Activated CD8-positive, alpha-beta T cell treated with anti-CD3 and anti-CD28 coated beads for 36 hours (primary cell): ENCODE data around the gene UBE3B. TPM values are rescaled to one million over a fixed set of nuclear protein-coding genes. Genes with fewer than 3 reads are reported as not detected.

Experiments used
- ATAC-seq: fragments of 200-7000 bp; cut with Tn5 transposase; one replicate; pipeline ENCODE4 v1.10.0; 2021; ENCODE audit warnings: mild to moderate bottlenecking, moderate library complexity
- CTCF ChIA-PET: fragments of 350-600 bp; sonication (Branson Sonifier 250); formaldehyde crosslinking; loops from one replicate; lab custom pipeline; 2021; ENCODE audit warnings: antibody characterized with exemption; lab: Charles Lee
- POLR2A ChIA-PET: fragments of 350-600 bp; sonication (Branson Sonifier 250); formaldehyde crosslinking; loops from one replicate; lab custom pipeline; 2021; ENCODE audit warnings: antibody characterized with exemption; lab: Charles Lee
- DNase-seq: peaks from one replicate; pipeline ENCODE4 v3.0.0-alpha.2; 2020
- H3K27ac Mint-ChIP-seq: one replicate; pipeline ENCODE4 v1.8.0; 2021; ENCODE audit warnings: mild to moderate bottlenecking, mixed read lengths
- H3K27me3 Mint-ChIP-seq: one replicate; pipeline ENCODE4 v1.8.0; 2021; ENCODE audit warnings: mixed read lengths
- H3K36me3 Mint-ChIP-seq: one replicate; pipeline ENCODE4 v1.8.0; 2021; ENCODE audit warnings: low read depth, mixed read lengths
- H3K4me1 Mint-ChIP-seq: one replicate; pipeline ENCODE4 v1.8.0; 2021; ENCODE audit warnings: low read depth, mixed read lengths
- H3K4me3 Mint-ChIP-seq: one replicate; pipeline ENCODE4 v1.8.0; 2021; ENCODE audit warnings: mild to moderate bottlenecking, moderate library complexity, mixed read lengths
- H3K9me3 Mint-ChIP-seq: one replicate; pipeline ENCODE4 v1.8.0; 2021; ENCODE audit warnings: mixed read lengths
- intact Hi-C: fragments of 100-400 bp; cut with micrococcal nuclease; formaldehyde crosslinking; loops from one replicate; pipeline ENCODE4 v1.10.0; 2022
- total RNA-seq, 2 experiments: library from RNA; stranded (reverse); gene quantifications; one replicate each; pipeline ENCODE4 v1.2.3, GENCODE V29; 2021
- TF ChIP-seq, protein P1 (sequence below): fragments of 200-600 bp; IDR thresholded peaks from one replicate; pipeline ENCODE4 v1.8.0; 2022; ENCODE audit warnings: antibody characterized with exemption, mild to moderate bottlenecking

The UBE3B gene
- total RNA-seq, 2 experiments from 2014 or later, result 22.5 to 24.9 TPM

DNA sequence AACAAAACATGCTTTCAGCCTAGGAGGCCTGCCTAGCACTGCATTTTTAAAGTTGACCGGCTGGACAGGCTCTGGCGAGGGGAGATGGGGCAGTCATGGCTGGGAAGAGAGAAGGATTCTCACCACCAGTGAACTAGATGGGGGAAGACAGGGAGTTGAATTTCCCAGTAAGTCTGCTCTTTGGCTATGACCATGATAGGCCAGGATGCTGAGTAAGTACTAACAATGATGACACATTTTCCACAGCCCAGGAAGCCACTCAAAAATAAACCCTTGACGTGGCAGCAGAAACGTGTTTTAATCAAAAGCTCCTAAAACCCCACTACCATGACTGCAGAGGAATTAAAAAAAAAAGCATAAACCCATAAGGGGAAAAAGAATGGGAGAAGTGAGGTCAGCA, 19.3 kb upstream of the UBE3B start:
- CTCF ChIA-PET, result no interaction called here
- DNase-seq, result no peak
- POLR2A ChIA-PET, result interaction anchor here (1.5 kb wide), 1 partner anchor 10 kb away, joined by 3 read pairs; no protein-coding TSS in a partner anchor
- Mint-ChIP-seq H3K27ac (peak overlapping the region; percentile 63), H3K36me3 (peaks cover 22% of the 10 kb centered on the region), H3K4me1 (peaks cover 16% of the 10 kb centered on the region), H3K27me3 (no peaks in the 10 kb centered on the region), H3K9me3 (no peaks in the 10 kb centered on the region), H3K4me3 (no peak overlapping the region)
- intact Hi-C loops, result no loop called here
- no peak for ATAC-seq
- TF ChIP-seq, protein P1, sequence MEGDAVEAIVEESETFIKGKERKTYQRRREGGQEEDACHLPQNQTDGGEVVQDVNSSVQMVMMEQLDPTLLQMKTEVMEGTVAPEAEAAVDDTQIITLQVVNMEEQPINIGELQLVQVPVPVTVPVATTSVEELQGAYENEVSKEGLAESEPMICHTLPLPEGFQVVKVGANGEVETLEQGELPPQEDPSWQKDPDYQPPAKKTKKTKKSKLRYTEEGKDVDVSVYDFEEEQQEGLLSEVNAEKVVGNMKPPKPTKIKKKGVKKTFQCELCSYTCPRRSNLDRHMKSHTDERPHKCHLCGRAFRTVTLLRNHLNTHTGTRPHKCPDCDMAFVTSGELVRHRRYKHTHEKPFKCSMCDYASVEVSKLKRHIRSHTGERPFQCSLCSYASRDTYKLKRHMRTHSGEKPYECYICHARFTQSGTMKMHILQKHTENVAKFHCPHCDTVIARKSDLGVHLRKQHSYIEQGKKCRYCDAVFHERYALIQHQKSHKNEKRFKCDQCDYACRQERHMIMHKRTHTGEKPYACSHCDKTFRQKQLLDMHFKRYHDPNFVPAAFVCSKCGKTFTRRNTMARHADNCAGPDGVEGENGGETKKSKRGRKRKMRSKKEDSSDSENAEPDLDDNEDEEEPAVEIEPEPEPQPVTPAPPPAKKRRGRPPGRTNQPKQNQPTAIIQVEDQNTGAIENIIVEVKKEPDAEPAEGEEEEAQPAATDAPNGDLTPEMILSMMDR, result no peak

DNA sequence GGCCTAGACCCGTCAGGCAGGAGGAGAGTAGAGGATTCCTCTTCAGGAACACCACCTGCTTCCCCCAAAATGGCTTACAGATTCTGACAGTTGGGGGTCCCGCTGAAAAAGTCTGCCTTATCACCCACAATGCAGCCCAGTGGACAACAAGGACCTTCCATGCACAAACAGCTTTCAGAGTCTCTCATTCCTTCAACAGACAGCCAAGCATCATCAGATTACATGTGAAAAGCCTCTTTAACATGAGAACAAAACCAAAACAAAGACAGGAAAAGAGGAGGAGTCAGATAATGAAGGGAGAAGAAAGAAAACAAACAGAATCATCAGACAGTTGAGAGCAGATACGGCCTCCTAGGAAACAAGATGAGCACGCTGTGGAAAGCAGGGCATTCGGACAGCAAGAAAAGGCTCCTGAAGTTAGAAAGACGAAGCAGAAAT, 18.6 kb upstream of the UBE3B start:
- intact Hi-C loops, result no loop called here
- Mint-ChIP-seq H3K4me1 (peaks cover 23% of the 10 kb centered on the region), H3K27me3 (no peaks in the 10 kb centered on the region), H3K4me3 (no peak overlapping the region), H3K27ac (no peak overlapping the region), H3K36me3 (peaks cover 22% of the 10 kb centered on the region), H3K9me3 (no peaks in the 10 kb centered on the region)
- no peak for ATAC-seq
- ChIA-PET POLR2A (no interaction called here), CTCF (no interaction called here)
- TF ChIP-seq, protein P1, result no peak
- no peak for DNase-seq

DNA sequence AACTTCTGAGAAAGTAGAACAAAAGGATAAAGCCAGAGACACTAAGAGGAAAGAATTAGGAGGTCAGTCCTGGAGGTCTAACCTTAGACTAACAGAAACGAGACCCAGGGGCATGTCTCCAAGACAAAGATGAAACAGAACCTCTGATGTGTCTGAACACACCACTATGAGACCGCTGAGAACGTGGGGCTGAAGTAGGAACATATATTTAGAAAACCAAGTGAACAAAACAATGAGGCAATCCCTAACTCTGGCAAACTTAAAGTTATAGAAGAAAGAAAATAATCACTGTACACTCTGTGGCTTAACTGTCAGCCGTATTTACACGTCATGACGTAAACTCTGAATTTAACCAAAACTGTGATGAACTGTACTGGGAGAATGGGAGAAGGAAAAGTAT, 18.2 kb upstream of the UBE3B start:
- TF ChIP-seq, protein P1, result no peak
- ChIA-PET CTCF (no interaction called here), POLR2A (no interaction called here)
- peaks cover 26% of the 10 kb centered on the region for H3K4me1 Mint-ChIP-seq
- H3K36me3 Mint-ChIP-seq, result peaks cover 18% of the 10 kb centered on the region
- intact Hi-C loops, result no loop called here
- H3K27ac Mint-ChIP-seq, result no peak overlapping the region
- H3K4me3 Mint-ChIP-seq, result no peak overlapping the region
- H3K9me3 Mint-ChIP-seq, result no peaks in the 10 kb centered on the region
- no peaks in the 10 kb centered on the region for H3K27me3 Mint-ChIP-seq
- ATAC-seq (no peak), DNase-seq (no peak)

- H3K4me3 Mint-ChIP-seq, result no peak overlapping the region
- ChIA-PET CTCF (no interaction called here), POLR2A (no interaction called here)
- intact Hi-C loops, result no loop called here
- TF ChIP-seq, protein P1, result no peak
- peaks cover 20% of the 10 kb centered on the region for H3K36me3 Mint-ChIP-seq
- H3K4me1 Mint-ChIP-seq, result peaks cover 35% of the 10 kb centered on the region
- DNase-seq (no peak), ATAC-seq (no peak)
- no peak overlapping the region for H3K27ac Mint-ChIP-seq
- no peaks in the 10 kb centered on the region for H3K27me3 Mint-ChIP-seq
- no peaks in the 10 kb centered on the region for H3K9me3 Mint-ChIP-seq
These were observed 16.9 kb upstream of the UBE3B start for GRCh38 chr12:109460538-109460937.

DNA sequence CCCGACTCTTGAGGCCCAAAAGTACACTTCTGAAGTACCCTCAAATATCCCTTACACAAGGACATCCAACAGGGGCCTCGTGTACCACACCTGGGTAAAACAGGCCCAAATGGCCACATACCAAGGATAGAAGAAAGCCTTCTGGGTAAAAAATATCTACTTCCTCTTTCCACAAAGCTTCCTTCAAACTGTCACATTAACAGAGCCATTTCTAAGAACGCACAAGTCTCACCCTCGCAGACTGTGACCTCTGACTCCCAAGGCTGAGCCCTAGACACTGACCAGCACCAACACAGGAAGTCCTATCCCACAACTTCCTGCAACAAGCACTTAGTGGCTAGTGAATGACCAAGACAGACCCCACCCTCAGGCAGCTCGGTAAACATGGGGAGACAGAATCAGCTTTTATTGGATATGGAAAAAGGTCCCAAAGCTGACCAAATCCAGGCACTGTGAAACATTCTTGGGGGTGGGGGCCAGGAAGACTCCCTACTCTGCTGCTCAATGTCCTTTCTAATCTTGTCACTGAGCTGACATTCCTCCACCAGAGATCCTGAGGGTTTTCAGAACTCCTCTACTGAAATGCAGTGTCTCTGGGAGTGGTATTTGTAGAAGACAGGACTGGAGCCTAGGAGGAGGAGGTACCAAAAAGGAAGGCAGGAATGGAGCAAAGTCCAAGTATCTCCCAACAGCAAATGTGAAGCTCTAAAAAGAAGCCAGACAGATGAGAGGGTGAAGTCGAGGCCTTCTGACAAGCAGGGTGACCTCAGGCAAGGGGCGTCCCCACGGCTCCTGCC, 16.2 kb upstream of the UBE3B start:
- H3K27ac Mint-ChIP-seq, result peak overlapping the region; percentile 77
- peaks cover 37% of the 10 kb centered on the region for H3K4me1 Mint-ChIP-seq
- H3K36me3 Mint-ChIP-seq, result peaks cover 16% of the 10 kb centered on the region
- no peaks in the 10 kb centered on the region for H3K27me3 Mint-ChIP-seq
- ChIA-PET CTCF (interaction anchor here (0.9 kb wide), 1 partner anchor 392 kb away, joined by 3 read pairs; no protein-coding TSS in a partner anchor), POLR2A (no interaction called here)
- no peak for DNase-seq
- no peak for ATAC-seq
- intact Hi-C loops, result no loop called here
- no peak overlapping the region for H3K4me3 Mint-ChIP-seq
- TF ChIP-seq, protein P1, result no peak
- H3K9me3 Mint-ChIP-seq, result no peaks in the 10 kb centered on the region
